Tibial nerve (tissue), 4 donors: ENCODE results near the gene ADAMTS17.

Source experiments
- CTCF ChIP-seq, 5 experiments: fragments of 200-600 bp in 3 of 5; fragments of 450-650 bp in 2 of 5; sonication (generic) in 3 of 5; IDR thresholded peaks; one replicate each; pipeline ENCODE4 v1.5.1; 2016 to 2019; ENCODE audit warnings: antibody characterized with exemption in 5 of 5, mild to moderate bottlenecking in 3 of 5, moderate library complexity in 2 of 5
- EP300 ChIP-seq, 2 donors: sonication (generic); formaldehyde crosslinking; IDR thresholded peaks; one replicate each; pipeline ENCODE4 v1.6.1; 2017; ENCODE audit warnings: antibody characterized with exemption in 2 of 2, mild to moderate bottlenecking in 1 of 2
- POLR2A ChIP-seq, 2 donors: fragments of 450-650 bp; IDR thresholded peaks; one replicate each; pipeline ENCODE4 v1.6.1; 2017; ENCODE audit warnings: antibody characterized with exemption in 2 of 2, mild to moderate bottlenecking in 2 of 2, moderate library complexity in 2 of 2

- TF ChIP-seq CTCF (IDR thresholded peaks at IDR 0.05) = no peak
- TF ChIP-seq POLR2A (IDR thresholded peaks at IDR 0.05) = no peak
- no peak for TF ChIP-seq EP300 (IDR thresholded peaks at IDR 0.05)
Measured at GRCh38 chr15:99982662-99983061, 359.1 kb downstream of the ADAMTS17 start.
